ENCODE results near the gene ACTR8.

DNA sequence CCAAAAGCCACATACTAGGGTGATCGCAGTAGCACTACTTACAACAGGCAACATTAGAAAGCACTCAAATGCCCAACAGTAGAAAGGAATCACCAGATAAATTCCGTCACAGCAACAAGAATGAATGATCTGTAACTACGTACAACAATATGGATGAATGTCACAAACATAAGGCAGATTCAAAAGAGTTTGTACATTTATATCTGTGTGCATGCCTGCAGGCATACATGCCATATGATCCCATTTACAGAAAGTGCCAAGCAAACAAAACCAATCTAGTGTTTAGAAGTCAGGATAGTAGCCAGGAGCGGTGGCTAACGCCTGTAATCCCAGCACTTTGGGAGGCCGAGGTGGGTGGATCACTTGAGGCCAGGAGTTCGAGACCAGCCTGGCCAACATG, 32.0 kb downstream of the ACTR8 start:
- TF ChIP-seq, protein P1, sequence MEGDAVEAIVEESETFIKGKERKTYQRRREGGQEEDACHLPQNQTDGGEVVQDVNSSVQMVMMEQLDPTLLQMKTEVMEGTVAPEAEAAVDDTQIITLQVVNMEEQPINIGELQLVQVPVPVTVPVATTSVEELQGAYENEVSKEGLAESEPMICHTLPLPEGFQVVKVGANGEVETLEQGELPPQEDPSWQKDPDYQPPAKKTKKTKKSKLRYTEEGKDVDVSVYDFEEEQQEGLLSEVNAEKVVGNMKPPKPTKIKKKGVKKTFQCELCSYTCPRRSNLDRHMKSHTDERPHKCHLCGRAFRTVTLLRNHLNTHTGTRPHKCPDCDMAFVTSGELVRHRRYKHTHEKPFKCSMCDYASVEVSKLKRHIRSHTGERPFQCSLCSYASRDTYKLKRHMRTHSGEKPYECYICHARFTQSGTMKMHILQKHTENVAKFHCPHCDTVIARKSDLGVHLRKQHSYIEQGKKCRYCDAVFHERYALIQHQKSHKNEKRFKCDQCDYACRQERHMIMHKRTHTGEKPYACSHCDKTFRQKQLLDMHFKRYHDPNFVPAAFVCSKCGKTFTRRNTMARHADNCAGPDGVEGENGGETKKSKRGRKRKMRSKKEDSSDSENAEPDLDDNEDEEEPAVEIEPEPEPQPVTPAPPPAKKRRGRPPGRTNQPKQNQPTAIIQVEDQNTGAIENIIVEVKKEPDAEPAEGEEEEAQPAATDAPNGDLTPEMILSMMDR (IDR thresholded peaks at IDR 0.05; ENCODE audit: low read depth, low read length, poor library complexity, severe bottlenecking) = no peak
- no peak for TF ChIP-seq EZH2phosphoT487 (IDR thresholded peaks at IDR 0.05; ENCODE audit: borderline replicate concordance, low read length)
